COLO668 (cell line): ENCODE measurements around the gene ZBTB37.
"Not testable (repeated sequence)": the region's sequence is repeated elsewhere in the genome, so short reads cannot be mapped to it uniquely, and the experiment has no call there.

Experiments
- DNase-seq: peaks from one replicate; lab custom pipeline; 2025; ENCODE audit not compliant: unreplicated experiment; lab: John Stamatoyannopoulos, UW

The ZBTB37 gene

GRCh38 chr1:173903827-173904531, 35.8 kb downstream of the ZBTB37 start:
- no peak for DNase-seq

- DNase-seq = no peak
Observed at GRCh38 chr1:173913111-173913510, 44.9 kb downstream of the ZBTB37 start.

GRCh38 chr1:173914366-173914871, 46.2 kb downstream of the ZBTB37 start:
- DNase-seq = peak; percentile 58

GRCh38 chr1:173915596-173915995, 47.4 kb downstream of the ZBTB37 start:
- DNase-seq = no peak

- no peak for DNase-seq
Observed at GRCh38 chr1:173916667-173917066, 48.5 kb downstream of the ZBTB37 start.

- no peak for DNase-seq
Observed at GRCh38 chr1:173917149-173917548, 49.0 kb downstream of the ZBTB37 start, which contains the start of gene SERPINC1. SERPINC1 (minus strand) TSS chr1:173917327; CDS start chr1:173917259, 68 bp downstream.

- no peak for DNase-seq
Observed at GRCh38 chr1:173917635-173918493, 49.7 kb downstream of the ZBTB37 start.

- no peak for DNase-seq
Observed at GRCh38 chr1:173920861-173921260, 52.7 kb downstream of the ZBTB37 start.

- DNase-seq = no peak
Observed at GRCh38 chr1:173925306-173926242, 57.4 kb downstream of the ZBTB37 start.

- DNase-seq = not testable (repeated sequence)
Observed at GRCh38 chr1:173930541-173930940, 62.4 kb downstream of the ZBTB37 start.

- no peak for DNase-seq
Observed at GRCh38 chr1:173934440-173934839, 66.3 kb downstream of the ZBTB37 start.

GRCh38 chr1:173937062-173937461, 68.9 kb downstream of the ZBTB37 start:
- no peak for DNase-seq

GRCh38 chr1:173946380-173946921, 78.3 kb downstream of the ZBTB37 start:
- DNase-seq = no peak

- DNase-seq = no peak
Observed at GRCh38 chr1:173948594-173948993, 80.4 kb downstream of the ZBTB37 start.
